Muscle of leg (tissue), 11 donors: Measurements from ENCODE around the gene SLC17A9. TPM values are rescaled to one million over a fixed set of nuclear protein-coding genes. Genes with fewer than 3 reads are reported as not detected.
"Not testable (repeated sequence)": the region's sequence is repeated elsewhere in the genome, so short reads cannot be mapped to it uniquely, and the experiment has no call there.

Source experiments
- DNase-seq: peaks from one replicate; pipeline ENCODE4 v3.0.0; 2013
- H3K27ac ChIP-seq: one replicate; pipeline ENCODE4 v1.5.1; 2013; ENCODE audit warnings: mild to moderate bottlenecking, low read length, control low read depth
- H3K27me3 ChIP-seq: one replicate; pipeline ENCODE4 v1.6.1; 2013; ENCODE audit warnings: low read length; ENCODE audit not compliant: control insufficient read depth, insufficient read depth
- H3K36me3 ChIP-seq: one replicate; pipeline ENCODE4 v1.6.1; 2013; ENCODE audit warnings: low read length; ENCODE audit not compliant: control insufficient read depth, insufficient read depth
- H3K4me1 ChIP-seq: one replicate; pipeline ENCODE4 v1.6.1; 2013; ENCODE audit warnings: low read length; ENCODE audit not compliant: control insufficient read depth, insufficient read depth
- H3K4me3 ChIP-seq: one replicate; pipeline ENCODE4 v1.5.1; 2013; ENCODE audit warnings: low read length, control low read depth
- H3K9me3 ChIP-seq: replicated peaks from 2 replicates; pipeline ENCODE4 v1.6.1; 2013; ENCODE audit warnings: low read depth, low read length; ENCODE audit not compliant: control insufficient read depth
- WGBS: methylation state at CpG from one replicate; pipeline ENCODE4 v1.1.5; 2013; ENCODE audit warnings: missing lambda C conversion rate; ENCODE audit not compliant: insufficient coverage; 5-methylcytosine and 5-hydroxymethylcytosine counted together
- polyA plus RNA-seq, 8 donors: library from polyadenylated mRNA; unstranded; fragments of 120-200 nt; gene quantifications; one replicate each; pipeline versions ENCODE4 v1.2.1 to v1.2.3, GENCODE V29; 2013; ENCODE audit warnings: inconsistent platforms in 1 of 8, low replicate concordance in 1 of 8; ENCODE audit not compliant: insufficient read length in 8 of 8, insufficient read depth in 1 of 8
- total RNA-seq: library from RNA; stranded (reverse); fragments of 120-200 nt; gene quantifications from one replicate; pipeline ENCODE4 v1.2.4, GENCODE V29; 2013

The SLC17A9 gene
- total and polyA plus RNA-seq, 9 donors: 0.41 to 1.7 (median 1.2) TPM

DNA sequence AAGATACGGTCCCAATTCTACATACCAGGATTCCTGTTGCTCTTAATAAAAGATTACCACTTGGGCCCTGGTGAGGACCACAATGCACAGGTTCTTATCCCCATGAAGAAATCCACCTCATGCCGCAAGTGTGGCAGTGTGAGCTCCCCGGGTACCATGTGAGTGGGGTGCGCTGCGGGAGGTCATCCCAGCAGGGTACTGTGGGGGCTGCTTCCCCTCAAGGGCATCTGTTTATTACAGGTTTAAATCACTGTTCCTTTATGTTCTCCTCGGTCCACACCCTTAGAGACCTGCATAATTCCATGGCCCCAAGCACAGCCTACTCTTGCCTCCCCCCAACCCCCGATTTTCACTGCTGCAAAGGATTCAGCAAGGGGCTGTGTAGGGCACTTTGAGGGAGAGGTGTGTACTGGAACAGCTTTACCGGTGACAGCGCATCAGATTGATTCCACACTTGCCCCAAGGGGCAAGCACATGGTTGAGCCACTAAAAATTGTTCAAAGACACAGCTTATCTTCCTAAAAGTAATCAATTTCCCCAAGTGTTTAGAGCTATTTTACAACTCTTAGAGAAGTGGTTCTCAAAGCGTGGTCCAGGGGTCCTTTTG lies 32.4 kb upstream of the SLC17A9 start:
- 55% methylated on average over 7 of the region's 10 CpGs for WGBS
- Histone ChIP-seq H3K4me1 (peaks cover 48% of the 10 kb centered on the region), H3K27ac (no peak overlapping the region)

DNA sequence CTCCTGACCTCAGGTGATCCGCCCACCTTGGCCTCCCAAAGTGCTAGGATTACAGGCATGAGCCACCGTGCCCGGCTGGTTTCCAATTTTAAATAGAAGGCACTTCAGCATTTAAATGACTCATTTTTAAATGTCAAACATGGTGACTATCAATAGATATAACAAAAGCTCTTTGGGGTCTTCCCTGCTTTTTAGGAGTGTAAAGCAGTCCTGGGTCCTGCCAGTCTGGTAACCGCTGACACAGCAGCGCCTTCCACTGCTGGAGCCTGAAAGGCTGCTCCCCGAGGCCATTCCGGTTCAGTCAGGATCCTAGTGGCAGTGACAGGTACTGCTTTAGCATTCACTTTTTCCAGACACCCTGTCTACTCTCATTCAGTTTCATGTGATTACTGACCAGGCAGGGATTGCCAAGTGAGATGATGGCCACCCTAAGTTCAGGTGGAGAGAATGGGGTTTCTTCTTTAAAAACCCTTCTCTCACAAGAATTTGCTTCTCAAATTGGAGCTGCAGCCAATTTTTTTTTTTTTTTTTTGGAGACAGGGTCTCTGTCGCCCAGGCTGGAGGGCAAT lies 31.3 kb upstream of the SLC17A9 start:
- H3K9me3 ChIP-seq: no peaks in the 10 kb centered on the region
- peak; percentile 55 for DNase-seq
- no peaks in the 10 kb centered on the region for H3K27me3 ChIP-seq
- H3K4me1 ChIP-seq: peaks cover 44% of the 10 kb centered on the region
- no CpG with 5 or more reads among the region's 8 CpGs for WGBS
- no peaks in the 10 kb centered on the region for H3K36me3 ChIP-seq
- no peak overlapping the region for H3K27ac ChIP-seq
- H3K4me3 ChIP-seq: no peak overlapping the region

More for the DNA sequence above, 32.4 kb upstream of the SLC17A9 start:
- no peak overlapping the region for H3K4me3 ChIP-seq
- DNase-seq: no peak
- no peaks in the 10 kb centered on the region for H3K36me3 ChIP-seq
- H3K27me3 ChIP-seq: no peaks in the 10 kb centered on the region
- H3K9me3 ChIP-seq: no peaks in the 10 kb centered on the region

- DNase-seq: no peak
- H3K27ac ChIP-seq: no peak overlapping the region
- no peaks in the 10 kb centered on the region for H3K9me3 ChIP-seq
- peaks cover 53% of the 10 kb centered on the region for H3K4me1 ChIP-seq
- H3K36me3 ChIP-seq: no peaks in the 10 kb centered on the region
- H3K4me3 ChIP-seq: no peak overlapping the region
- no peaks in the 10 kb centered on the region for H3K27me3 ChIP-seq
- WGBS: 69% methylated on average over 10 of the region's 14 CpGs
Observed at GRCh38 chr20:62922451-62922921, 30.0 kb upstream of the SLC17A9 start.

- not testable (repeated sequence) for H3K36me3 ChIP-seq, H3K27me3 ChIP-seq, H3K4me3 ChIP-seq, DNase-seq, H3K9me3 ChIP-seq, H3K27ac ChIP-seq
- H3K4me1 ChIP-seq: peaks cover 55% of the 10 kb centered on the region
- WGBS: 61% methylated on average over 6 of the region's 17 CpGs
Observed at GRCh38 chr20:62923059-62923668, 29.3 kb upstream of the SLC17A9 start.

- WGBS: no CpG with 5 or more reads among the region's 7 CpGs
- Histone ChIP-seq H3K4me1 (peaks cover 58% of the 10 kb centered on the region), H3K4me3 (no peak overlapping the region), H3K9me3 (no peaks in the 10 kb centered on the region), H3K27ac (no peak overlapping the region), H3K27me3 (no peaks in the 10 kb centered on the region), H3K36me3 (no peaks in the 10 kb centered on the region)
- DNase-seq: no peak
Observed at GRCh38 chr20:62923669-62924441, 28.7 kb upstream of the SLC17A9 start.

DNA sequence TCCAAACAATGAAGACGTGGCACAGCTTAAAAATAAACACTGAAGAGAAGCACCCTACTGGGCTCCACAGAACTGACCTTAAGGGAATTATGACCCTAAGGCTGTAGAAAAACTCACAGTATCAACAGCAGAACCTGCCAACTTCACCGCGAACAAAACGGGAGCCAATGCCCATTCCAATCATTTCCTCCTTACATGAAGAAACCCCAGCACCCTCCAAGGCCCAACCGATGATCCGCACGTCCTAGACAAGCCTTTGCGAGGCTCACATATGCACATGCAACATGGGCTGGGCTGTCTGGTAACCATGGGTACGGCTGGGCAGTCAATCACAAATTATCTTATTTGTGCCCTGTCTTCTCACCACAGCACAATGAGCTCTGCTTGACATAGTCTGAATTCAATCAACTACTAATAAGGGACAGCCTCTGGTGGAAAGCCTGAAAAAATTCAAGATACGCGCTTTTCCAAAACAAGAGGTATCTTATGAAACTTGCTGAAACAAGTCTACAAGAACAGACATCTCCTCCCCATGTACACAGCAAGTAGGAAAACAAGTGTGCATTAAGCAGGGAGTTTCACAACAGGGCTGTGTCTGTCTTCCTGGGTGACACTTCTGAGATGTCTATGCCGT lies 27.9 kb upstream of the SLC17A9 start:
- H3K27ac ChIP-seq: peak overlapping the region; percentile 87
- peak overlapping the region; percentile 92 for H3K4me3 ChIP-seq
- no peaks in the 10 kb centered on the region for H3K9me3 ChIP-seq
- H3K27me3 ChIP-seq: no peaks in the 10 kb centered on the region
- WGBS: 39% methylated on average over 8 of the region's 12 CpGs
- H3K4me1 ChIP-seq: peaks cover 59% of the 10 kb centered on the region
- H3K36me3 ChIP-seq: no peaks in the 10 kb centered on the region
- DNase-seq: no peak

GRCh38 chr20:62925076-62925419 lies 27.5 kb upstream of the SLC17A9 start:
- peaks cover 59% of the 10 kb centered on the region for H3K4me1 ChIP-seq
- WGBS: 0% methylated on average over 2 of the region's 4 CpGs
- no peak for DNase-seq

GRCh38 chr20:62925420-62926228 lies 26.9 kb upstream of the SLC17A9 start:
- H3K4me1 ChIP-seq: peaks cover 54% of the 10 kb centered on the region
- DNase-seq: peak; percentile 46
- 0% methylated on average over 57 of the region's 63 CpGs for WGBS
- H3K27me3 ChIP-seq: no peaks in the 10 kb centered on the region
- no peaks in the 10 kb centered on the region for H3K9me3 ChIP-seq
- peak overlapping the region; percentile 92 for H3K4me3 ChIP-seq
- H3K27ac ChIP-seq: peak overlapping the region; percentile 87
- no peaks in the 10 kb centered on the region for H3K36me3 ChIP-seq

More at GRCh38 chr20:62925076-62925419, 27.5 kb upstream of the SLC17A9 start:
- Histone ChIP-seq H3K27me3 (no peaks in the 10 kb centered on the region), H3K36me3 (no peaks in the 10 kb centered on the region), H3K27ac (peak overlapping the region; percentile 87), H3K4me3 (peak overlapping the region; percentile 92), H3K9me3 (no peaks in the 10 kb centered on the region)
